A673 (cell line): ENCODE measurements around the gene OPRL1. TPM values are rescaled to one million over a fixed set of nuclear protein-coding genes. Genes with fewer than 3 reads are reported as not detected.

ENCODE experiments used
- BruUV-seq: library from RNA; stranded (reverse); fragments of 400-500 nt; replicated peaks from 2 replicates; lab custom pipeline; 2021; lab: Mats Ljungman, UMichigan
- CTCF ChIA-PET: fragments of 300-600 bp; sonication (Branson Sonifier 250); formaldehyde crosslinking; loops from one replicate; lab custom pipeline; 2022; ENCODE audit warnings: antibody characterized with exemption; lab: Charles Lee
- POLR2A ChIA-PET: fragments of 300-600 bp; sonication (Branson Sonifier 250); formaldehyde crosslinking; loops from one replicate; lab custom pipeline; 2022; ENCODE audit warnings: antibody characterized with exemption; ENCODE audit not compliant: low non-redundant PET; lab: Charles Lee
- DNase-seq: peaks from one replicate; pipeline ENCODE4 v3.0.0-alpha.2; 2015; ENCODE audit warnings: low spot score
- H3K27ac ChIP-seq: fragments of 200-600 bp; sonication (generic); 2 replicates; pipeline ENCODE4 v1.5.1; 2016; ENCODE audit warnings: mixed run types, low read depth, mild to moderate bottlenecking, mixed read lengths, antibody characterized with exemption, low read length; ENCODE audit not compliant: poor library complexity, severe bottlenecking
- H3K27me3 ChIP-seq: fragments of 200-600 bp; sonication (generic); replicated peaks from 2 replicates; pipeline ENCODE4 v1.6.1; 2017; ENCODE audit warnings: mixed run types, low read depth, mild to moderate bottlenecking, mixed read lengths, antibody characterized with exemption, low read length; ENCODE audit not compliant: insufficient read depth, poor library complexity
- H3K36me3 ChIP-seq: fragments of 200-600 bp; sonication (generic); 2 replicates; pipeline ENCODE4 v1.6.1; 2016; ENCODE audit warnings: mixed run types, mild to moderate bottlenecking, mixed read lengths, antibody characterized with exemption, low read length; ENCODE audit not compliant: insufficient read depth, poor library complexity, severe bottlenecking
- H3K4me1 ChIP-seq: fragments of 200-600 bp; sonication (generic); 2 replicates; pipeline ENCODE4 v1.6.1; 2017; ENCODE audit warnings: mixed run types, mild to moderate bottlenecking, mixed read lengths, antibody characterized with exemption, low read length; ENCODE audit not compliant: insufficient read depth, poor library complexity, severe bottlenecking
- H3K4me3 ChIP-seq: fragments of 200-600 bp; sonication (generic); 2 replicates; pipeline ENCODE4 v1.5.1; 2016; ENCODE audit warnings: low read depth, mixed run types, mild to moderate bottlenecking, mixed read lengths, low read length; ENCODE audit not compliant: poor library complexity, severe bottlenecking
- H3K9me3 ChIP-seq: fragments of 200-600 bp; sonication (generic); 2 replicates; pipeline ENCODE4 v1.6.1; 2016; ENCODE audit warnings: mixed run types, low read depth, mild to moderate bottlenecking, mixed read lengths, antibody characterized with exemption, low read length; ENCODE audit not compliant: poor library complexity, severe bottlenecking
- CTCF ChIP-seq: fragments of 300-800, 200-600 bp; sonication (generic); conservative IDR thresholded peaks from 2 replicates; pipeline ENCODE4 v1.5.1; 2017; ENCODE audit warnings: low read depth, mild to moderate bottlenecking, antibody characterized with exemption, low read length, moderate library complexity, mixed read lengths
- EZH2 ChIP-seq: fragments of 200-600 bp; sonication (generic); IDR thresholded peaks from 2 replicates; pipeline ENCODE4 v1.6.1; 2017; ENCODE audit warnings: borderline replicate concordance, low read depth, mild to moderate bottlenecking, mixed read lengths, antibody characterized with exemption, low read length; ENCODE audit not compliant: poor library complexity, severe bottlenecking
- intact Hi-C: fragments of 100-400 bp; cut with micrococcal nuclease; formaldehyde crosslinking; loops from one replicate; pipeline ENCODE4 v1.10.0; 2022; ENCODE audit not compliant: unreplicated experiment
- total RNA-seq: library from RNA; stranded (reverse); gene quantifications from 2 replicates; pipeline ENCODE4 v1.2.3, GENCODE V29; 2021

Gene OPRL1
- total RNA-seq, 1 experiment from 2014 or later = 0.32 TPM

- H3K4me1 ChIP-seq = peaks cover 25% of the 10 kb centered on the region
Observed at GRCh38 chr20:64041781-64042053, 38.2 kb upstream of the OPRL1 start.

GRCh38 chr20:64042054-64042781 lies 37.7 kb upstream of the OPRL1 start:
- peaks cover 50% of the 10 kb centered on the region for H3K27me3 ChIP-seq
- no peak for TF ChIP-seq EZH2
- no peak for TF ChIP-seq CTCF
- H3K4me3 ChIP-seq = peak overlapping the region; percentile 42
- H3K36me3 ChIP-seq = no peaks in the 10 kb centered on the region
- H3K4me1 ChIP-seq = peaks cover 25% of the 10 kb centered on the region
- intact Hi-C loops = no loop called here
- no peak overlapping the region for H3K27ac ChIP-seq
- CTCF ChIA-PET = interaction anchor here (0.6 kb wide), 1 partner anchor 40 kb away, joined by 5 read pairs; no protein-coding TSS in a partner anchor
- BruUV-seq = no TSS peak
- POLR2A ChIA-PET = no interaction called here
- no peak for DNase-seq
- H3K9me3 ChIP-seq = no peaks in the 10 kb centered on the region

More at GRCh38 chr20:64041781-64042053, 38.2 kb upstream of the OPRL1 start:
- ChIA-PET CTCF (interaction anchor here (0.6 kb wide), 1 partner anchor 41 kb away, joined by 5 read pairs; no protein-coding TSS in a partner anchor), POLR2A (no interaction called here)
- intact Hi-C loops = no loop called here
- no peak for DNase-seq
- no peak for TF ChIP-seq CTCF
- peak; percentile 2 for TF ChIP-seq EZH2
- peak overlapping the region; percentile 42 for H3K4me3 ChIP-seq
- H3K27ac ChIP-seq = no peak overlapping the region
- H3K9me3 ChIP-seq = no peaks in the 10 kb centered on the region
- peaks cover 50% of the 10 kb centered on the region for H3K27me3 ChIP-seq
- BruUV-seq = no TSS peak
- H3K36me3 ChIP-seq = no peaks in the 10 kb centered on the region

- TF ChIP-seq EZH2 (no peak), CTCF (no peak)
- no peaks in the 10 kb centered on the region for H3K9me3 ChIP-seq
- H3K4me1 ChIP-seq = peaks cover 17% of the 10 kb centered on the region
- no TSS peak for BruUV-seq
- H3K4me3 ChIP-seq = no peak overlapping the region
- POLR2A ChIA-PET = interaction anchor here (0.6 kb wide), 1 partner anchor 80 kb away, joined by 17 read pairs; no protein-coding TSS in a partner anchor
- no peak for DNase-seq
- peaks cover 45% of the 10 kb centered on the region for H3K27me3 ChIP-seq
- H3K36me3 ChIP-seq = no peaks in the 10 kb centered on the region
- intact Hi-C loops = no loop called here
- CTCF ChIA-PET = interaction anchor here (0.6 kb wide), 1 partner anchor 188 kb away, joined by 3 read pairs; no protein-coding TSS in a partner anchor
- no peak overlapping the region for H3K27ac ChIP-seq
Observed at GRCh38 chr20:64043768-64044167, 36.1 kb upstream of the OPRL1 start.
